NCI-H2081 (cell line): ENCODE measurements around the gene METTL14.

Experiments
- DNase-seq, 2 experiments: peaks; one replicate each; lab custom pipeline; 2025; lab: John Stamatoyannopoulos, UW

METTL14 gene

GRCh38 chr4:118734491-118735205 is 49.5 kb downstream of the METTL14 start:
- DNase-seq, result no peak

- DNase-seq, result peak; percentile 17 to 48
These were observed 51.7 kb downstream of the METTL14 start for GRCh38 chr4:118736900-118737299.

- DNase-seq, result no peak
These were observed 52.9 kb downstream of the METTL14 start for GRCh38 chr4:118738090-118738489.

- DNase-seq, result no peak
These were observed 54.0 kb downstream of the METTL14 start for GRCh38 chr4:118739022-118739713.

- DNase-seq, result peak in 1 of 2 experiments; percentile 12
These were observed 55.7 kb downstream of the METTL14 start for GRCh38 chr4:118740869-118741268.

GRCh38 chr4:118741301-118741855 is 56.2 kb downstream of the METTL14 start:
- DNase-seq, result no peak

GRCh38 chr4:118742050-118742449 is 56.9 kb downstream of the METTL14 start:
- no peak for DNase-seq

GRCh38 chr4:118743867-118744266 is 58.7 kb downstream of the METTL14 start:
- DNase-seq, result no peak

GRCh38 chr4:118745357-118745756 is 60.2 kb downstream of the METTL14 start:
- DNase-seq, result no peak

- DNase-seq, result peak in 1 of 2 experiments; percentile 4
These were observed 61.2 kb downstream of the METTL14 start for GRCh38 chr4:118746251-118746919.

GRCh38 chr4:118749347-118749988 is 64.3 kb downstream of the METTL14 start:
- DNase-seq, result peak; percentile 10 to 73

- no peak for DNase-seq
These were observed 66.6 kb downstream of the METTL14 start for GRCh38 chr4:118751629-118752323.

- no peak for DNase-seq
These were observed 67.4 kb downstream of the METTL14 start for GRCh38 chr4:118752551-118752950.

GRCh38 chr4:118753096-118753495 is 67.9 kb downstream of the METTL14 start:
- no peak for DNase-seq

- no peak for DNase-seq
These were observed 68.5 kb downstream of the METTL14 start for GRCh38 chr4:118753685-118754084.

GRCh38 chr4:118754890-118755289 is 69.7 kb downstream of the METTL14 start:
- no peak for DNase-seq

GRCh38 chr4:118755438-118756226 is 70.4 kb downstream of the METTL14 start:
- no peak for DNase-seq

- DNase-seq, result no peak
These were observed 71.2 kb downstream of the METTL14 start for GRCh38 chr4:118756429-118756828.

- DNase-seq, result no peak
These were observed 71.8 kb downstream of the METTL14 start for GRCh38 chr4:118756958-118757357.

- DNase-seq, result no peak
These were observed 72.6 kb downstream of the METTL14 start for GRCh38 chr4:118757761-118758251.
